Embryonic facial prominence (tissue), 1 donor: ENCODE results near the gene TULP1.

ENCODE experiments used
- DNase-seq: peaks from one replicate; pipeline ENCODE4 v3.0.0-alpha.2; 2016; ENCODE audit errors: extremely low spot score

The TULP1 gene

GRCh38 chr6:35465646-35466045 lies 47.0 kb downstream of the TULP1 start:
- no peak for DNase-seq

- DNase-seq = no peak
These were observed 49.4 kb downstream of the TULP1 start for GRCh38 chr6:35463292-35463691.

- DNase-seq = no peak
These were observed 51.4 kb downstream of the TULP1 start for GRCh38 chr6:35461270-35461669.

DNA sequence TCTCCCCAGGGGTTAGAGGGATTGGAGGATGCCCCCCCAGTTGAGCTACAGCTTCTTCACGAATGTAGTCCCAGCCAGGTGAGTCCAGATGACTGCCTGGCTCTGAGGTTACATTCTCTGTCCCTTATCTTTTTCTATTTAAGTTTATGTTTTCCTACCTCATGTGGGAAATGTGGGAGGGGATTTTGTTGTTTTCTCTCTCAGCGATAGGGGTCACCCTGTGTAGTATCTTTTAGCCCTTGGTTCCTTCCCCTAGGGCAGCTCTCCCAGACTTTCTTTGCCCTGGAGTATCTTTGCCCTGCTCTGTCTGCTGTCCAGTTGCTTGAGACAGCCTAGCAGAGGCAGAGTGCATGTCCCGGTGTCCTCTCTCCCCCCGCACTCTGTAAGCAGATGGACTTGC lies 54.8 kb downstream of the TULP1 start:
- no peak for DNase-seq

- no peak for DNase-seq
These were observed 58.1 kb downstream of the TULP1 start for GRCh38 chr6:35454391-35455110.

GRCh38 chr6:35453236-35453635 lies 59.5 kb downstream of the TULP1 start:
- no peak for DNase-seq

DNA sequence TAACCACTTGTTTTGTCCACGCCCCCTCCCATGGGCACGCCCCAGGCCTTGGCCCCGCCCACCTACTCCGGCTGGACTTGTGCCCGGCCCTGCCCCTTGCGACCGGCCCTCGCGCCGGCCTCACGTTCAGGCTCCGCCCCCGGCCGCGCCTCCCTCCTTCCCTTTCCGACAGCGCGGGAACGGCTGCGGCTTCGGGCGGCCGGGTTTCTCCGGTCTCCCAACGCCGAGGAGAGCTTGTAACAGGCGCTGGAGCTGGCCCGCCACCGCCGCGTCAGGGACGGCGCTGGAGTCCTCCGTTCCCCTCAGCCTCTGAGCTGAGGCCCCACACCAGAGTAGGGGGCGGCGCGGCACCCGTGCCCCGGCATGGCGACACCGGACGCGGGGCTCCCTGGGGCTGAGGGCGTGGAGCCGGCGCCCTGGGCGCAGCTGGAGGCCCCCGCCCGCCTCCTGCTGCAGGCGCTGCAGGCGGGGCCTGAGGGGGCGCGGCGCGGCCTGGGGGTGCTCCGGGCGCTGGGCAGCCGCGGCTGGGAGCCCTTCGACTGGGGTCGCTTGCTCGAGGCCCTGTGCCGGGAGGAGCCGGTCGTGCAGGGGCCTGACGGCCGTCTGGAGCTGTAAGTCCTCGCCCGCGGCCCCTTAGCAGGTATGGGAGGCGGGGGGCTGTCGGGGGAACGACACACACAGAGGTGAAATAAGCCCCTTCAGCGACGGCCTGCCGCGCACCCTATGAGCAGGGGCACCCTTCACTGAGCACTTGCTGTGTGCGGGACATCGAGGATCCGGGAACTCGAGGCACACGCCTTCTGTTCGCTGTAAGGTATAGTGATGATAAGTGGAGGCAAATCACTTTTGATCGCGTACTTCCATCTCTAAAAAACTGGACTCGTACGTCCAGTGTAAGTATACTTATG lies 60.3 kb downstream of the TULP1 start, which contains the start of gene FANCE:
FANCE (plus strand) TSS at position 156 of the 908 bp plus-strand sequence; CDS start at position 364, 208 bp downstream.
- DNase-seq = peak; percentile 83

GRCh38 chr6:35451354-35452182 lies 61.1 kb downstream of the TULP1 start:
- DNase-seq = no peak

DNA sequence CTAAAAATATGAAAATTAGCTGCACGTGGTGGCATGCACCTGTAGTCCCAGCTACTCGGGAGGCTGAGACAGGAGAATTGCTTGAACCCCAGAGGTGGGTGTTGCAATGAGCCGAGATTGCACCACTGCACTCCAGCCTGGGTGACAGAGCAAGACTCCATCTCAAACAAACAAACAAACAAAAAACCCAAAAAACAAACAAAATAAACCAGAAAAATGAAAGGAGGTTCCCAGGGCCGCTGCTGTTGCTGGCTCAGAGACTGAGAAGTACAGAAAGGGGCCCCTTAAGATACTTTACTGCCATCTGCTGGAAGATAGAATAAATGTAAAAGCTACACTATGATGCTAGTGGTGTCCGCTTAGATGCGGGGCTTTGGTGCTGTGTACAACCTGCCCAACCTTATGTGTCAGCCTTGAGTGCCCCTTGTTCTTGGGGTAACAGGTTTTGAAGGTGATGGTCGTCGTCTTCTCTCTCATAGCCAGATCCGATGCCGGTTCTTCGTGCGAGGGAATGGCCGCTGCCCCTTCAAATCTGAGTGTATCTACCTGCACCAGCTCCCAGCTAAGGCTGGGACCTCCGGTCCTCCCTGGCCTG lies 63.3 kb downstream of the TULP1 start:
- DNase-seq = no peak

GRCh38 chr6:35448191-35448590 lies 64.5 kb downstream of the TULP1 start:
- DNase-seq = no peak
